HG02840 (cell line): Measurements from ENCODE around the gene CRPPA.

Experiments used
- ATAC-seq: cut with Tn5 transposase; IDR thresholded peaks from one replicate; pipeline ENCODE4 v1.9.1; 2021; ENCODE audit warnings: mild to moderate bottlenecking, moderate library complexity, moderate number of reproducible peaks; ENCODE audit not compliant: unreplicated experiment, low FRiP score

CRPPA gene

DNA sequence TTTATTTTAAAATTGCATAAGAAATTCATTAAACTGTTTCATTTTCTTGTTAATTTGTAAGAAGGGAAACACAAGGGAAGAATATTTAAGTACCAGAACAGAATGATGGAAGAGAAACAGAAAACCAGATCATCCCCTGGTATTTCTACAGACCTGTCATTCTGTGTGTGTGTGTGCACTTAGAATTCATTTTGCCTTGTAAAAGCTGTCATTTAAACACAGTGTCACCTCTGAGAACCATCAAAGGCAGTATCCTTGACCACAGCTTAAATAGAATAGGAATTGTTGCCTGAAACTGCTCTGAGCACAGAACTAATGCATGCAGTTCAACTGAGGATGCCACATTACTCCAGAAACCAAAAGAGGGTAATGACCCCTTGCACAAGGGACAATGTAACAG lies 6.8 kb upstream of the CRPPA start:
- no peak for ATAC-seq

DNA sequence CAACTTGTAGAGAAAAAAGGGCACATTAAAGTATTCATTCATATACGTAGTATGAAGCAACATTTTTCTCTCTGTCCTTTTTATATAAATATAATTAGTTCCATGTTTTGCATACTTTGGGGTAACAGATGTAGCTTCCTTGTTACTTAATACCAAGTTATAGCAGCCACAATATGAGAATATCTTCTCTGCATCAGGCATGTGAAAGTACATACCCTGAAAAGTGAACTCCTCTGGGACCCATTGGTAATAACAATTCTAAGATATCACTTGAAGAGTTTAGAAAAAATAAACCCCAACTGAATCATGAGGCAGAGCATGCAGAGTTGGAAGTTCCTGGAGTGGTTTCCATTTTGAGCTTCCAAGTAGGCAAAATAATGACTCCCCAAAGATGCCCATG lies 2.4 kb upstream of the CRPPA start:
- no peak for ATAC-seq

DNA sequence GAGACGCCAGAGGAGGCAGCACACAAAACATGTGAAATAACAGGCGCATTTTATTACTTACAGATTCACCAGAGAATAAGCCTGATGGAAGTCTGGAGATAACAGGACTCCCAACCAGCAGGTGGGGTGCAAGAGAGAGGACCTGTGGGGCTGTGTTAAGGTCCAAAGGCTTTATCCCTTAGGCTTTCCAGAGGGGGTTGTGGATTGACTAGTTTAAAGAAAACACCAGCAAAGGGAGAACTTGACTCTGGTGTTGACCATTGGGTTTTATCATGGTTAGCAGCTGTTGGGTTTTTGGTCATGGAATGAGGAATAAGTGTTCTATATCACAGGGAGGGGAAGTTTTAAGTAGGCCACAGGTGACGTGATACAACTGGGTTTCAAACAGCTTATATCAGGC lies 1.6 kb upstream of the CRPPA start:
- no peak for ATAC-seq

DNA sequence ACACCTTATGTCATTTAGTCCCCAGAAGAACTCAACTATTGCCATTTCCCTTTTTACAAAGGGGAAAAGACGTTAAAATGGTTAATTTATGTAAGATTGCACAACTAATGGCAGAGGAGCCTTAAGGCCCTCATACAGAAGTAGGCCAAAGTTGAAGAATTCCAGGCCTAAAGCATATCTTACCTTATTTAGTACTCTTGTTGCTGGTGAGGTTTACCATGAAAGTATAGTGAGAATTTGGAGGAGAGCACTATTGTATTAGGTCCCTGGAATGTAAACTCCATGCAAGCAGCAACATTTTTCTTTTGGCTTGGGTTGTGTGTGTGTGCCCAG lies 731 bp upstream of the CRPPA start:
- ATAC-seq: no peak

- ATAC-seq: peak; percentile 88
Observed at GRCh38 chr7:16420649-16421332, 547 bp downstream of the CRPPA start.

DNA sequence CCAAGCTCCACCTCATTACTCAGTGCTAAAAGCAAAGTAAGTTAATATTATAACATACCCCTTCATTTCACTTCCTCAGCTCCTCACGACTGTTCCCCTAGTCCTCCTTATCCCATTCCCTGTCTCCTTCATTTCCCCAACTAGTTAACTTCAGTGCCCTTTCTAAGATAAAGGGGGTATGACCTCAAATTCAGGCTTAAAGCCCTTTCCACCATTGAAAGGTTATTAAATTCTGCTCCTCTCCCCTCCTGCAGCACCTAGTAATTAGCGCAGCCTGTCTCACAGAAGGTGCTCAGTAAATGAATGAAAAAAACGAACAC lies 1.0 kb downstream of the CRPPA start:
- no peak for ATAC-seq

DNA sequence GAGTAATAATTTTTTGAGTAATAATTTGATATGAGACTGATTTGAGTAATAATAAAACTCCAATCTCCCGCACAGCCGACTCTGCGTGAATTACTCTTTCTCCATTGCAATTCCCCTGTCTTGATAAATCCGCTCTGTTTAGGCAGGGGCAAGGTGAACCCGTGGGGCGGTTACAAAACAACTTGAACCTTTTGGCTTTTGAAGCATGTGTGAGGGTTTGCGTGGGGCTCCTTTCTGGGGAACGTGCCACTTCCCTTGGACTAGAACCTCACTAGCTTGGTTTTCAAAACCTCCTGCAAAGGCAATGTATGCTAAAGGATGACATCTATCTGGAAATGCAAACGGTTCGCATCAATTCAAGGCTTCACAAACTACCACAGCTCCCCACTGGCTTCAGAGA lies 1.5 kb downstream of the CRPPA start:
- ATAC-seq: no peak

DNA sequence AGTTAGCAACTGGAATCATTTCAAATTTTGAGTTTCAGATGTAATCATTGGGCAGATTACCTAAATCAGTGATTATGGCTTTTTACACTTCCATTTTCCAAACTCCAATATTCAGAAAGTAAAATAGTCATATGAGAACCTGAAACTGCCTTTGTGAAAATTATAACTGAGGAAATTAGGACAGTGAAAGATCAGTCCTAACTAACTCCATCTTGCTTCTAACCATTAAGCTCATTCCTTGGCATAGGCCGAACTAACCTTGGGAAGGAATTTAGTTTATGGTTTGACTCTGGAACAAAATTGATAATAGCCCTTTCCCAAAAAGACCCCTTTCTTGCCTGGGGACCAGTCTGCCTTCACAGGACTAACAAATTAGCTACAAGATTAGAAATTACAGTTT lies 2.2 kb downstream of the CRPPA start:
- no peak for ATAC-seq

- ATAC-seq: no peak
Observed at GRCh38 chr7:16417906-16418305, 3.4 kb downstream of the CRPPA start.

DNA sequence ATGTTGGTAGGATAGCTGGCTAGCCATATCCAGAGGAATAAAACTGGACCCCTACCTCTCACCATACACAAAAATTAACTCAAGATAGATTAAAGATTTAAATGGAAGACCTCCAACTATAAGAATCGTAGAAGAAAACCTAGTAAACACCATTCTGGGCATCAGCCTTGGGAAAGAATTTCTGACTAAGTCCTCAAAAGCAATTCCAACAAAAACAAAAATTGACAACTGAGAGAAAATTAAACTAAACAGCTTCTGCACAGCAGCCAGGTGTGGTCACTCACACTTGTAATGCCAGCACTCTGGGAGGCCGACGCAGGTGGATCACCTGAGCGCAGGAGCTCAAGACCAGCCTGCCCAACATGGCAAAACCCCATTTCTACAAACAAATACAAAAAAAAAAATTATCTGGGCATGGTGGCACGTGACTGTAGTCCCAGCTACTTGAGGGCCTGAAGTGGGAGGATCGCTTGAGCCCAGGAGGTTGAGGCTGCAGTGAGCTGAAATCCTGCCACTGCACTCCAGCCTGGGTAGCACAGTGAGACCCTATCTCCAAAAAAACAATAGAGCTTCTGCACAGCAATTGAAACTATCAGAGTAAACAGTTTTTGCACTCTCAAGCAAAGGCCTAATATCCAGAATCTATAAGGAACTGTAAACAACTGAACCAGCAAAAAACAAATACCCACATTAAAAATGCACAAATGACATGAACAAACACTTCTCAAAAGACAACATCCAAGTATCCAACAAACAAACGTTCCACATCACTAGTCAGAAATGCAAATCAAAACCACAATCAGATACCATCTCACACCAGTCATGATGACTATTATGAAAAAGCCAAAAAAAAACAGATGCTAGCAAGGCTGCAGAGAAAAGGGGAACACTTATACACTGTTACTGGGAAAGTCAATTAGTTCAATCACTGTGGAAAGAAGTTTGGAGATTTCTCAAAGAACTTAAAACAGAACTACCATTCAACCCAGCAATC lies 4.8 kb downstream of the CRPPA start:
- no peak for ATAC-seq

DNA sequence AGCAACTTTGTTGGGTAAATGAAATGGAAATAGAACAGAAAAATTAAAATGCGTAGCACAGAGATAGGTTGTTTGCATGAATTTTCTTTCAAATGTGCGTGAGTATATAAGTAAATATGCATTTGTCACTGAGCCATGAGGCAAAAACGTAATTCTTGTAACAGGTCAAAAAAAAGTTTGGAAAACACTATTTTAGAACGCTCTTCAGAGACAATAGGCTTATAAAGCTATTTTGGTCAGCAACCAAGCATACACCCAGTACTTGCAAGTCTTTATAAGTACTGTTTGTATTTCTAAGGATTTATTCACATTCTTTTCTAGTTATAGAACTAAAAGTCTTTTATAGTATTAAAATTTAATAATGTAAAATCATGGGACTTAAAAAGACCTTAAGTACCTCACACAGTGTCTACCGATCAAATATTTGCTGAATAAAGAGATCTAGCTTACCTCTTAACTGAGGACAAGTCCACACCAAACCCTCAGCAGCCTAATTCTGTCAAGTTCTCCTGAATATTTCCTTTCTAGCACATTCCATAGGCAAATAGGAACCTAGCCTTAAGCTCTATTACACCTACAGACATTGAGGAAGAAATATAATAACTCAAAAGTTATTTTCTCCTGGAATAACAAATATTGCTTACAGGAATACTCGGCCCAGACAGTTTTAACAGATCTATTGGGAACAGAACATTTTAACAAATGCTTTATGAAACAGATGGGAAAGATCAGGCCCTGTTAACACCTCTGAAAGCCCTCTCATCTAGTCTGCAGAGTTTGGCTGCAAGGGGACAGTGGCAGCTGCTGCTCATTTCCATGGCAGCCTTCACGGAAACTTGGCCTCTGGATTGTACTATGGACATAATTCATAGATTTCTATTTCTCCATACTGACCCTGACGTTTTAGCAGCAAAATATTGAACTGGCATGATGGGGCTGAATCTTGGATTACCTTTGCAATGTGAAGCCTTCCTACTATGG lies 8.8 kb downstream of the CRPPA start:
- no peak for ATAC-seq

DNA sequence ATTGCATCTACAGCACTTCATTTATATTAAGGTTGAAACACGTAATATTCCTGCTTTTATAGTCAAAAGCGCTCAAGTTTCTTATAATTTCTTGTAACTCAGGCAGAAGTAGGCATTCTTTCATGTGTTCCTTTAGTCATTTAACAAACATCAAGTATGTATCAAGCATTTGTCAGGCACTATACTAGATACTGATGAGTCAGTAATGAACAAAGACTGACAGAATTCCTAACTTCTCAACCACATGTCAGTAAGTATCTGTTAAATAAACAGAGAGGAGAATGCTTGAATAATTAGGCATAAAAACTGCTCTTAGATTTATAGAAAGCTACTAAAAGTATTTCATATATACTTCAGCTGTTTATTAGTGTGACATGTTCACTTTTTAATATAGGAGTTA lies 9.9 kb downstream of the CRPPA start:
- no peak for ATAC-seq

DNA sequence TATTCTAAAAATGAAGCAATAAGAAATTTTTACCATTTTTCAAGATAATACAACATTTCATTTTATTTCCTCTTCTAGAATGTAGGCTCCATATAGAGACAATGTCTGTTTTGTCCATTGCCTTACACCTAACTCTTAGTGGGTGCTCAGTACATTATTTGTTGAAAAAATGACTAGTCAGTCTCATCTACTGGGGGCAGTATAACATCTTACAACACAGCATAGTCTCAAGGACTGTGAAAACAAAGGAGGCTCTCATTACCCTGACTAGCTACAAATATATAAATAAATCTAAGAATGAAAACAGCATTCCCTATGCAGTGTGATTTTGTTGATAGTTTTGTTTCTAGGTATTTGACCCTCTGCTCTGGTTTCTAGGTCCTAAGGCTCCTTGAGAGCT lies 11.6 kb downstream of the CRPPA start:
- ATAC-seq: no peak

- no peak for ATAC-seq
Observed at GRCh38 chr7:16404636-16405035, 16.7 kb downstream of the CRPPA start.

DNA sequence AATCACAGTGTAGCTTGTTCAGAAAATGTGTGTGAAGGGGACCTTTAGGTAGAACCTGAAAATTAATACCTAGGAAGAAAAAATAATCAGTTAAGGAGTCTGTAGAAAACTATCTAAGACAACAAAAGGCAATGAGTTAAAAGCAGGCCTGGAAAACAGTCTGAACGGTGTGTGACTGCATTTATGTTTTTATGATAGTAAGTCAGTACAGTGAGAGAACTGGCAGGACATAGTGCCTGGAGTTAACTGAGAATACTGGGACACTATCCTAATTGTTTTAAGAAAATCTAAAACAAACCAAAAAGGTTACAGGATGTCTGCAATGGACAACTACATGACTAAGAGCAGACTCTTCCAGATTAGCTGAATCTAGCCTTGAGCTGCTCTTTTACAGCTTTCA lies 17.9 kb downstream of the CRPPA start:
- no peak for ATAC-seq

DNA sequence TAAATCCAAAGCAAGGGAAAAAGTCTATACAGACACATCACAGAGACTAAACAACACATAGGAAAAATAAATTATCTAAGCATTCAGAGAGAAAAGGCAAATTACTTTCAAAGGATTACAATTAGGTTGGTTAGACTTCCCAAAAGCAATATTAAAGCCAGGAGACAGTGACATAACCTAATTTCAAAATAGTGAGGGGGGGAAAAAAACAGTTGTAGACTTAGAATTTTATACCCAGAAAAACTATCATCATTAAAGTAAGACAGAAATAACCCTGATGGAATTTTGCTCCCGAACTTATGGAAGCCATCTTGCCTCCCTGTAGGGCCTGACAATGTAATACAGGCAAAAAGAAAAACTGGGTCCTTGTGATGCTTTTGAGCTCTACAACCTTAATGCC lies 18.4 kb downstream of the CRPPA start:
- ATAC-seq: no peak

- no peak for ATAC-seq
Observed at GRCh38 chr7:16402091-16402490, 19.2 kb downstream of the CRPPA start.

GRCh38 chr7:16400893-16401275 lies 20.5 kb downstream of the CRPPA start:
- no peak for ATAC-seq

DNA sequence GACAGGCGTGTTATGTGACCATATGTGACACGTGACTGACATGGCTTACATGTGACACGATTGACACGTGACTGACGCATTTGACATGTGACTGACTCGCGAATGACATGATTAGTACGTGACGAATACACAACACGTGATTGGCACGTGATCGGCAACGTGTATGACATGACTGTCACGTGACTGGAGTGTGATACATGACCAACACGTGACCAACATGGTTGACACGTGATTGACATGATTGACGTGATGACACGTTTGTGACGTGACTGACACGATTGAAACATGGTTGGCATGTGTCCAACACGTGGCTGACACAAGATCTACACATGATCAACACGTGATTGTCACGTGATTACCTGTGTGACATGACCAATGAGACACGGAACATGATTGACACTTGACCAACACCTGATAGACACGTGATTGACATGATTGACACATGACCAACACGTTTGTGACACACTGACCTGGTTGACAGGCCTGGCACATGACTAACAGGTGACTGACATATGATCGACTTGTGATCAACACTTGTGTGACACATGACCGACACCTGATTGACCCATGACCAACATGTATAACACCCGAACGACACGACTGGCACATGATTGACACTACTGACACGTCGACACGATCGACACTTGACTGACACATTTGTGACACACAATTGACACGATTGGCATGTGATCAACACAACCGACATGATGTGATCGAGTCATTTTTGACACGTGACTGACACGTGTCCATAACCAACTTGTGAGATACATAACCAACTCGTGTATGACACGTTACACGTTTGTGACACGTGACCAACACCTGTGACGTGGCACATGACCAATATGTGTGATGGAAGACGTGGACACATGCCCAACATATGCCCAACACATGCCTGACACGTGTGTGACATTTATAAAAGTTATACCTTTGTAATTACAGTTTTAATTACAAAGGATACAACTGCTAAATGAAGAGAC lies 21.1 kb downstream of the CRPPA start:
- no peak for ATAC-seq
